NCI-H2196 treated with DMSO at 0.1 percent for 48 hours (cell line): Measurements from ENCODE around the gene HDAC3.

Source experiments
- DNase-seq: peaks from one replicate; lab custom pipeline; 2025; ENCODE audit not compliant: unreplicated experiment; lab: John Stamatoyannopoulos, UW

Gene HDAC3

GRCh38 chr5:141636413-141637122 is at the start of gene HDAC3, which contains the start of gene RELL2:
Gene HDAC3, minus strand, starts transcription at chr5:141636849. Its CDS starts 59 bp downstream, at chr5:141636790.
Gene RELL2, plus strand, starts transcription at chr5:141636997. Its CDS starts 1,229 bp downstream, at chr5:141638226.
- peak; percentile 76 for DNase-seq

GRCh38 chr5:141685591-141685990 is 48.9 kb upstream of the HDAC3 start:
- no peak for DNase-seq

DNA sequence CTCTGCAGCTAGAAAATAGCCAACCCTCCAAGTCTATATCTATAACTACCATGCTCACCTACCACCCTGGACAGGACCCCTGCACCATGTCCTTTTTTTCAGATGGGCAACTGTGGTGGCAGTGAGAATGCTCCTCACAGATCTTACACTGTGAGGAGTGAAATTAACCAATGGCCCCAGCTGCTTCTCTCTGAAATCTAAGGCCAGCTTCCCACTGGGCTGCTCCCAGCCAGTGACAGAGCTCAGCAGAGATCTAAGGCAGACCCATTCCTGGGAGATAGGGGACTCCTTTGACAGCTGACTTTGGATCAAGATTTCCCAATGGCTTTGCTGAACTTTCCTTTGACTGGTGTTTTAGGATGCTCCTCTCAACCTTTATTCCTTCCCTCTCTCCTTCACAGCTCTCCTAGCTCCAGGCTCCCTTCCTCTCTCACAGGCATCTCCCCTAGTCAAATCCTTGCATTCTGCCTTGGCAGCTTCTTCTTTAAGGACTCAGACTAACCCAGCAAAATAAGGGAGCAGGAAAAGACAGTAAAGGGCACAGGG is 47.0 kb upstream of the HDAC3 start:
- no peak for DNase-seq

- DNase-seq, result no peak
These were observed 45.3 kb upstream of the HDAC3 start, which contains the start of gene ARAP3 for GRCh38 chr5:141681695-141682641. Gene ARAP3, minus strand, starts transcription at chr5:141682230. Its CDS starts 1,744 bp downstream, at chr5:141680486.

- DNase-seq, result no peak
These were observed 44.6 kb upstream of the HDAC3 start for GRCh38 chr5:141681295-141681694.

- DNase-seq, result no peak
These were observed 44.1 kb upstream of the HDAC3 start for GRCh38 chr5:141680751-141681201.

DNA sequence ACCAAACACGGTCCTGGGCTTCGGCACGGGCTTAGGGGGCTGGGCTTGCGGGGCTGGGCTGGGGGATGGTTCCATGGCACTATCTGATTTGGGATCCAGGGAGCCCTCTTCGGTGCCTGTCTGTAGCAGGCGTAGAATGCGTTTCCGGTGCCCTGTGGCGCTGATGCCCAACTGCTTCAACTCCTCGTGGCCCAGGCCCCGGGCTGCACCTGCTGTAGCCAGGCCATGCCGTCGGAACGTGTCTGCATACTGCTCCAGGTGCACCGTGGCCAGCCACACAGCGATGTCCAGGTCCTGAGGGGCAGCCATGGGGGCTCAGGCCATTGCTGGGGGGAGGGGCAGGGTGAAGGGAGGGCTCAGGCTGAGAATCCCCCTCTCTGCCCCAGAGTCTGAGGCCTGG is 43.5 kb upstream of the HDAC3 start:
- DNase-seq, result no peak

GRCh38 chr5:141677415-141677814 is 40.8 kb upstream of the HDAC3 start:
- no peak for DNase-seq

DNA sequence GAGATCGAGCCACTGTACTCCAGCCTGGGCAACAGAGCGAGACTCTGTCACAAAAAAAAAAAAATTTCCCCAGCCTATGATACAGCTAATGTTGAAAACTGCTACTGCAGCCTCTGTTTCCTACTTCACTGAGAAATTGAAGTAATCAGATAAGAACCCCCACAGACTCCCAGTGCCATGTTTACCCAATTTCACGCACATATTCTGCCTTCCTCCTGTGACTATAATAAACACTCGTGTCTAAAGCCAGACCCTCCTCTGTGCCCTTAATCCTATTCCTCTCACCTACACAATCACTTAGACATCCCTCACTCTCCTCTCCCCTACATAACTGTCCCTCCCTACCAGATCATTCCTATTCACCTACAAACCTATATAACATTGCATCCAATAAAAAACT is 39.0 kb upstream of the HDAC3 start:
- DNase-seq, result no peak

DNA sequence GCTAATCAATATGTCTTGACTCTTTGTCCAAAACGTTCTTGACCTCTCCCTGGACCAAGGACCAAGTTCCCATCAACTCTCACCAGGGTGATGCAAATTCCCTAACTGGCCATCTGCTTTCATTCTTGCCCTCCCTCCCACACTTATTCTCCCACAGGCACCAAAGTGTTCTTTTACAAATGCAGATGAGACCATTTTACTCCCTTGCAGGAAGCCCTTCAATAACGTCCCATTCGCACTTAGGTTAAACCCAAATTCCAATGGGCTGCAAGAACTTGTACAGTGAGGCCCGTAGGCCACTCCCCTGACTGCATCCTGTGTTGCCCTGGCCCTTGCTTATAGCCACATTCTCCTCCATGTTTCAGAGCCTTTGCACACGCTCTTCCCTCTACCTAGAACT is 38.1 kb upstream of the HDAC3 start:
- DNase-seq, result no peak

- DNase-seq, result no peak
These were observed 36.5 kb upstream of the HDAC3 start for GRCh38 chr5:141672841-141673813.

DNA sequence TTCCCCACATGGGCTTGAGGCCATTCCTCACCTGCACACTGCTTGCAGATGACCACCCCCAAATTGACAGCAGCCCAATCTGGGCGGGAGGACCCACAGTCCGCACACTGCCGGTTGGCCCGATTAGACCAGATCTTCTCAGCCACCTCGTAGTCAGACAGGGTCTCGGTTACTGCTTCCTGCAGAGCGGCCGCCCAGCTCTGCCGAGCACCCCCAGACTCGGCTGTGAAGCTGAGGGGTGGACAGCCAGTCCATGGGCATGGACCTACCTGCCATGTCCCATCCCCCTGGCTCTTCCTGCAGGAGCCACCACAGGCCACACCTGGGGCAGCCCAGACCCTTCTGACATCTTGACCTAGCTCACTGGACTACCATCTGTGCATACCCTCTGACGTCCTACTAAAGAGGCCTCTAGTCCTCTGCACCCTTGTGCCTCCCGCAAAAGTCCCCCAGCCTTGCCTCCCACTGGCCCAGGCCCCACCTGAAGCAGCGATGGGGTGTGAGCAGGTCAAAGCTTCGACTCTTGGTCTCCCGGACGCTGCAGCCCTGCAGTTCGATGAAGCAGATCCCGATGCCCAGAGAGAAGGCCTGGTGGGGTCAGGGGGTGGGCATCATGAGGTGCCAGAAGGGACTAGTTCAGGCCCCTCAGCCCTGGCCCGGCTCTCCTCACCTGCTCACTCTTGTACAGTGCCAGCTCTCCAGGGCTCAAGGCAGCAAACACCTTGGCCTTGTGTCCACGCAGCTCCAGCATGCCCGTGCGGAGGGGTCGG is 35.6 kb upstream of the HDAC3 start:
- DNase-seq, result no peak

DNA sequence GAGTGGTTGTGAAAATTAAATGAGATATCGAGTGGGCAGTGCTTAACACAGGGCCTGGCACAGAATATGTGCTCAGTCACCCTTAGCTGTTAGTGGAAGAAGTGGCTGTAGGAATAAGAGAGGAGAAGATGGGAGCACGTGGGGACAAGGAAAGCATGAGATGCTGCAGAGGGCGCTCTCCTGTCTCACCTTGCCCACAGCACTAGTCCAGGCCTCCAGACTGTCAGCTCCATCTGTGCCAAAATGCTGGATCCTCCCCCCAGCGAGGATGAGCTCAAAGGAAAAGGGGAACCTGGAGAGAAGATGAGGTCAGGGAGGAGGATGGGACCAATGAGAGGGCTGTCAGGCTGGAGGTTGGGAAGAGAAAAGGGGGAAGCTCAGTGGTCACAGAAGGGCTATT is 32.9 kb upstream of the HDAC3 start:
- DNase-seq, result no peak

GRCh38 chr5:141668601-141669265 is 32.1 kb upstream of the HDAC3 start:
- DNase-seq, result no peak

DNA sequence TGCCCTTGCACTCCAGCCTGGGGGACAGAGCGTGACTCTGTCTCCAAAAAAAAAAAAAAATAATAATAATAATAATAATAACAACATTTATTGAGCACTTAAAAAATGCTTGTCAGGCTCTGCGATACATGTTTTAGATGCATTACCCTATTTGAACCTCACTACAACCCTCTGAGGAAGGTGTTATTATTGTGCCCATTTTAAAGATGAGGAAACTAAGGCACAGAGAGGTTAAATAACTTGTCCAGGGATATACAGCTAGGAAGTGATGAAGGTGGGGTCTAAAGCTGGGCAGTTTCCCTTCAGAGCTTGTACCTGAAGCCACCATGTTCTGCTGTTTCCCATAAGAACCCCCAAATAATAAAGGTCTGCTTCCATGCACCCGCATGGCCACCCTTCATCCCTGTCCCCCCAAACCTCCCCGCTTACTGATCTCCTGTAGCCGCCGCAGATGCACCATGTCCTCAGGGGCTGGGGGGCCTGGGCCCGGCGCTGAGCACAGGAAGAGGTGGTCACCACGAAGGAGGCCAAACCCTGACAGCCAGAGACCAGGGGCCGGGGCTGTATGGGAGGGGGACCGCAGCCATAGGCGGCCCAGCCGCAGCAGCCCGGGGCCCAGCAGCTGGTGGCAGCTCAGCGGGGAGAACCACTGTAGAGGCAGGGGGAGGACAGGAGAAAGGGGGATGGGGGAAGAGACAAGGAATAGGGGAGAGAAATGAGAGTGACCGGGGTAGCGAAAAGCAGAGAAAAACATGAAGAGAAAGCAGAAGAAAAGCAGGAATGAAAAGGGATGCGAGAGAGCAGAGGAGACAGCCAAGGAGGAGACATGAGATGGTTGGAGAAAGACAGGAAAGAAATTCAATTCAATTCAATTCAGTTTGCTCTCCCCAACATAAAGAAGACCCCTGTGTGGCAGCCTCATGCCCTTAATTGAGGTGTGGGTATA is 29.6 kb upstream of the HDAC3 start:
- DNase-seq, result no peak

- DNase-seq, result peak; percentile 29
These were observed 28.2 kb upstream of the HDAC3 start for GRCh38 chr5:141664733-141665461.

- no peak for DNase-seq
These were observed 26.9 kb upstream of the HDAC3 start for GRCh38 chr5:141663506-141663905.
